H9 (cell line): ENCODE results near the gene CABCOCO1. TPM values are rescaled to one million over a fixed set of nuclear protein-coding genes. Genes with fewer than 3 reads are reported as not detected.

ENCODE experiments used
- DNase-seq: peaks from one replicate; pipeline ENCODE4 v3.0.0-alpha.2; 2017
- H2AFZ ChIP-seq: one replicate; pipeline ENCODE4 v1.6.1; 2013; ENCODE audit warnings: mild to moderate bottlenecking, low read length, control low read depth, moderate library complexity
- H2AK5ac ChIP-seq: 2 replicates; pipeline ENCODE4 v1.6.1; 2013; ENCODE audit warnings: low read length, control low read depth, mixed read lengths; ENCODE audit not compliant: insufficient read length
- H2BK120ac ChIP-seq: one replicate; pipeline ENCODE4 v1.6.1; 2013; ENCODE audit warnings: low read depth, mild to moderate bottlenecking, low read length, control low read depth, inconsistent platforms; ENCODE audit not compliant: poor library complexity, severe bottlenecking
- H2BK12ac ChIP-seq: 2 replicates; pipeline ENCODE4 v1.6.1; 2013; ENCODE audit warnings: low read length, control low read depth, mixed read lengths, low read depth; ENCODE audit not compliant: insufficient read length
- H2BK15ac ChIP-seq: 2 replicates; pipeline ENCODE4 v1.6.1; 2013; ENCODE audit warnings: low read depth, low read length, control low read depth
- H2BK20ac ChIP-seq: one replicate; pipeline ENCODE4 v1.6.1; 2013; ENCODE audit warnings: low read depth, mild to moderate bottlenecking, low read length, control low read depth, inconsistent platforms; ENCODE audit not compliant: poor library complexity, severe bottlenecking
- H2BK5ac ChIP-seq: 2 replicates; pipeline ENCODE4 v1.6.1; 2013; ENCODE audit warnings: low read length, control low read depth, mixed read lengths; ENCODE audit not compliant: insufficient read length
- H3K14ac ChIP-seq: 2 replicates; pipeline ENCODE4 v1.6.1; 2013; ENCODE audit warnings: low read length, control low read depth; ENCODE audit not compliant: insufficient read depth
- H3K18ac ChIP-seq: 2 replicates; pipeline ENCODE4 v1.6.1; 2013; ENCODE audit warnings: low read depth, mild to moderate bottlenecking, mixed read lengths, low read length, control low read depth; ENCODE audit not compliant: insufficient read length
- H3K23ac ChIP-seq: 2 replicates; pipeline ENCODE4 v1.6.1; 2013; ENCODE audit warnings: low read length, control low read depth, mixed read lengths, low read depth; ENCODE audit not compliant: insufficient read length
- H3K23me2 ChIP-seq: 2 replicates; pipeline ENCODE4 v1.6.1; 2013; ENCODE audit warnings: low read depth, mild to moderate bottlenecking, mixed read lengths, low read length, control low read depth; ENCODE audit not compliant: insufficient read length, poor library complexity, severe bottlenecking
- H3K27ac ChIP-seq: 2 replicates; pipeline ENCODE4 v1.5.1; 2013; ENCODE audit warnings: low read length, control low read depth, mixed read lengths, low read depth; ENCODE audit not compliant: insufficient read length
- H3K27me3 ChIP-seq: 2 replicates; pipeline ENCODE4 v1.6.1; 2013; ENCODE audit warnings: low read length, control low read depth, inconsistent platforms; ENCODE audit not compliant: insufficient read depth
- H3K4ac ChIP-seq: 2 replicates; pipeline ENCODE4 v1.6.1; 2013; ENCODE audit warnings: low read depth, mild to moderate bottlenecking, control low read depth, inconsistent platforms, low read length, moderate library complexity
- H3K4me1 ChIP-seq: 2 replicates; pipeline ENCODE4 v1.6.1; 2013; ENCODE audit warnings: low read length, control low read depth, inconsistent platforms; ENCODE audit not compliant: insufficient read depth
- H3K4me2 ChIP-seq: 2 replicates; pipeline ENCODE4 v1.6.1; 2013; ENCODE audit warnings: low read length, control low read depth, mixed read lengths; ENCODE audit not compliant: insufficient read length, insufficient read depth
- H3K56ac ChIP-seq: 2 replicates; pipeline ENCODE4 v1.6.1; 2013; ENCODE audit warnings: low read depth, mild to moderate bottlenecking, mixed read lengths, low read length, control low read depth; ENCODE audit not compliant: insufficient read length
- H3K79me1 ChIP-seq: 2 replicates; pipeline ENCODE4 v1.6.1; 2013; ENCODE audit warnings: low read depth, mild to moderate bottlenecking, moderate library complexity, low read length, control low read depth, inconsistent platforms; ENCODE audit not compliant: insufficient read depth, poor library complexity, severe bottlenecking
- H3K79me2 ChIP-seq: 2 replicates; pipeline ENCODE4 v1.6.1; 2013; ENCODE audit warnings: low read length, control low read depth, inconsistent platforms; ENCODE audit not compliant: insufficient read depth
- H3K9ac ChIP-seq: 2 replicates; pipeline ENCODE4 v1.6.1; 2013; ENCODE audit warnings: low read length, control low read depth, mixed read lengths; ENCODE audit not compliant: insufficient read length; ENCODE audit errors: extremely low read depth
- H3K9me3 ChIP-seq: one replicate; pipeline ENCODE4 v1.6.1; 2013; ENCODE audit warnings: low read depth, low read length, inconsistent platforms; ENCODE audit not compliant: control insufficient read depth
- H3T11ph ChIP-seq: one replicate; pipeline ENCODE4 v1.6.1; 2013; ENCODE audit warnings: mild to moderate bottlenecking, low read length, control low read depth, inconsistent platforms
- H4K20me1 ChIP-seq: one replicate; pipeline ENCODE4 v1.6.1; 2013; ENCODE audit not compliant: control insufficient read depth, insufficient read length, insufficient read depth
- H4K5ac ChIP-seq: 2 replicates; pipeline ENCODE4 v1.6.1; 2013; ENCODE audit warnings: low read depth, mild to moderate bottlenecking, mixed read lengths, low read length, control low read depth; ENCODE audit not compliant: insufficient read length
- H4K8ac ChIP-seq: replicated peaks from 2 replicates; pipeline ENCODE4 v1.6.1; 2013; ENCODE audit warnings: low read length, control low read depth, mixed read lengths, low read depth; ENCODE audit not compliant: insufficient read length
- H4K91ac ChIP-seq: 2 replicates; pipeline ENCODE4 v1.6.1; 2013; ENCODE audit warnings: low read depth, mild to moderate bottlenecking, moderate library complexity, mixed read lengths, low read length, control low read depth; ENCODE audit not compliant: insufficient read length
- H3K27ac Mint-ChIP-seq, 3 experiments: 2 replicates in 2 of 3; 3 replicates in 1 of 3; pipeline ENCODE4 v1.8.0; 2020 to 2021; ENCODE audit warnings: mixed read lengths in 3 of 3, mild to moderate bottlenecking in 1 of 3, moderate library complexity in 1 of 3
- H3K27me3 Mint-ChIP-seq: 2 replicates; pipeline ENCODE4 v1.8.0; 2021; ENCODE audit warnings: low read depth, mild to moderate bottlenecking, moderate library complexity, mixed read lengths
- H3K36me3 Mint-ChIP-seq, 3 experiments: 2 replicates in 2 of 3; 3 replicates in 1 of 3; pipeline ENCODE4 v1.8.0; 2020 to 2021; ENCODE audit warnings: low read depth in 3 of 3, mixed read lengths in 3 of 3; ENCODE audit not compliant: insufficient read depth in 1 of 3
- H3K4me1 Mint-ChIP-seq, 2 experiments: 2 replicates each; pipeline ENCODE4 v1.8.0; 2020; ENCODE audit warnings: mixed read lengths in 2 of 2
- H3K4me3 Mint-ChIP-seq, 2 experiments: 2 replicates in 1 of 2; 3 replicates in 1 of 2; pipeline ENCODE4 v1.8.0; 2020 to 2021; ENCODE audit warnings: mild to moderate bottlenecking in 2 of 2, mixed read lengths in 2 of 2, moderate library complexity in 1 of 2
- H3K9me3 Mint-ChIP-seq, 2 experiments: 2 replicates in 1 of 2; 3 replicates in 1 of 2; pipeline ENCODE4 v1.8.0; 2020; ENCODE audit warnings: mild to moderate bottlenecking in 2 of 2, mixed read lengths in 2 of 2, moderate library complexity in 1 of 2
- WGBS: extraction: QIAGEN DNeasy Blood & Tissue Kit; methylation state at CpG from one replicate; pipeline ENCODE4 v1.1.7; 2013; ENCODE audit warnings: missing lambda C conversion rate, low lambda C conversion rate, mixed read lengths; ENCODE audit not compliant: insufficient read length; ENCODE audit errors: extremely low coverage; 5-methylcytosine and 5-hydroxymethylcytosine counted together
- total RNA-seq: library from RNA; stranded (reverse); gene quantifications from 2 replicates; pipeline ENCODE4 v1.2.1, GENCODE V29; 2021
- TF ChIP-seq, protein P1 (sequence below): fragments of 200-600 bp; sonication (generic); conservative IDR thresholded peaks from 3 replicates; pipeline ENCODE4 v1.8.0; 2021; ENCODE audit warnings: antibody characterized with exemption, mild to moderate bottlenecking

The CABCOCO1 gene
- total RNA-seq, 1 experiment from 2014 or later = not detected

GRCh38 chr10:61789031-61789430 is 126.3 kb downstream of the CABCOCO1 start:
- Histone ChIP-seq H4K8ac (no peak overlapping the region), H3K23me2 (no peaks in the 10 kb centered on the region), H2BK20ac (no peak overlapping the region), H3K9me3 (no peaks in the 10 kb centered on the region), H2AK5ac (no peak overlapping the region), H3K23ac (no peak overlapping the region), H3K79me2 (no peaks in the 10 kb centered on the region), H2BK15ac (no peak overlapping the region), H4K5ac (no peak overlapping the region), H2AFZ (no peak overlapping the region), H3K14ac (no peak overlapping the region), H3K4me1 (no peaks in the 10 kb centered on the region), H4K20me1 (no peaks in the 10 kb centered on the region), H3K18ac (no peak overlapping the region), H3K27ac (no peak overlapping the region), H3K56ac (no peak overlapping the region), H2BK12ac (no peak overlapping the region), H4K91ac (no peak overlapping the region), H3T11ph (no peak overlapping the region), H3K27me3 (no peaks in the 10 kb centered on the region), H3K4ac (no peak overlapping the region), H3K79me1 (no peaks in the 10 kb centered on the region), H3K4me2 (no peak overlapping the region), H3K9ac (no peak overlapping the region), H2BK120ac (no peak overlapping the region), H2BK5ac (no peak overlapping the region)
- DNase-seq = no peak
- H3K27me3 Mint-ChIP-seq = no peaks in the 10 kb centered on the region
- H3K27ac Mint-ChIP-seq = no peak overlapping the region
- H3K9me3 Mint-ChIP-seq = no peaks in the 10 kb centered on the region
- no peaks in the 10 kb centered on the region for H3K36me3 Mint-ChIP-seq
- no CpG with 5 or more reads among the region's 1 CpG for WGBS
- no peaks in the 10 kb centered on the region for H3K4me1 Mint-ChIP-seq
- H3K4me3 Mint-ChIP-seq = no peak overlapping the region
- TF ChIP-seq, protein P1, sequence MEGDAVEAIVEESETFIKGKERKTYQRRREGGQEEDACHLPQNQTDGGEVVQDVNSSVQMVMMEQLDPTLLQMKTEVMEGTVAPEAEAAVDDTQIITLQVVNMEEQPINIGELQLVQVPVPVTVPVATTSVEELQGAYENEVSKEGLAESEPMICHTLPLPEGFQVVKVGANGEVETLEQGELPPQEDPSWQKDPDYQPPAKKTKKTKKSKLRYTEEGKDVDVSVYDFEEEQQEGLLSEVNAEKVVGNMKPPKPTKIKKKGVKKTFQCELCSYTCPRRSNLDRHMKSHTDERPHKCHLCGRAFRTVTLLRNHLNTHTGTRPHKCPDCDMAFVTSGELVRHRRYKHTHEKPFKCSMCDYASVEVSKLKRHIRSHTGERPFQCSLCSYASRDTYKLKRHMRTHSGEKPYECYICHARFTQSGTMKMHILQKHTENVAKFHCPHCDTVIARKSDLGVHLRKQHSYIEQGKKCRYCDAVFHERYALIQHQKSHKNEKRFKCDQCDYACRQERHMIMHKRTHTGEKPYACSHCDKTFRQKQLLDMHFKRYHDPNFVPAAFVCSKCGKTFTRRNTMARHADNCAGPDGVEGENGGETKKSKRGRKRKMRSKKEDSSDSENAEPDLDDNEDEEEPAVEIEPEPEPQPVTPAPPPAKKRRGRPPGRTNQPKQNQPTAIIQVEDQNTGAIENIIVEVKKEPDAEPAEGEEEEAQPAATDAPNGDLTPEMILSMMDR = no peak
